Endometrial microvascular endothelial cells (primary cell): ENCODE data around the gene MUTYH. TPM values are rescaled to one million over a fixed set of nuclear protein-coding genes. Genes with fewer than 3 reads are reported as not detected.

ENCODE experiments used
- in situ Hi-C: cut with HindIII; loops from 2 replicates; pipeline ENCODE4 v1.10.0; 2017; ENCODE audit warnings: low sequenced_read_pairs, low pct_unique_long_range_greater_than_20kb; ENCODE audit errors: inconsistent ontology term
- total RNA-seq: library from RNA; depleted of rRNA; stranded (reverse); fragments of >200 nt; gene quantifications from one replicate; pipeline ENCODE4 v1.2.3, GENCODE V29; 2015; ENCODE audit errors: inconsistent ontology term

MUTYH gene
- total RNA-seq, 1 donor from 2014 or later: 15.2 TPM

GRCh38 chr1:45354838-45355237 is 14.6 kb upstream of the MUTYH start:
- in situ Hi-C loops: no loop called here

- in situ Hi-C loops: no loop called here
Observed at GRCh38 chr1:45353685-45354084, 13.4 kb upstream of the MUTYH start.

- in situ Hi-C loops: no loop called here
Observed at GRCh38 chr1:45351508-45351907, 11.3 kb upstream of the MUTYH start.

- in situ Hi-C loops: no loop called here
Observed at GRCh38 chr1:45348966-45349677, 8.9 kb upstream of the MUTYH start.

GRCh38 chr1:45348609-45348965 is 8.3 kb upstream of the MUTYH start:
- in situ Hi-C loops: no loop called here

- in situ Hi-C loops: no loop called here
Observed at GRCh38 chr1:45348020-45348419, 7.8 kb upstream of the MUTYH start.

- in situ Hi-C loops: no loop called here
Observed at GRCh38 chr1:45346473-45346872, 6.2 kb upstream of the MUTYH start.

GRCh38 chr1:45345014-45345413 is 4.8 kb upstream of the MUTYH start:
- in situ Hi-C loops: no loop called here

GRCh38 chr1:45344499-45344898 is 4.3 kb upstream of the MUTYH start:
- in situ Hi-C loops: no loop called here

- in situ Hi-C loops: no loop called here
Observed at GRCh38 chr1:45340816-45341466, 701 bp upstream of the MUTYH start.

- in situ Hi-C loops: no loop called here
Observed at GRCh38 chr1:45337630-45338325, 2.5 kb downstream of the MUTYH start.

- in situ Hi-C loops: no loop called here
Observed at GRCh38 chr1:45335855-45336324, 4.3 kb downstream of the MUTYH start.

GRCh38 chr1:45334308-45335245 is 5.7 kb downstream of the MUTYH start:
- in situ Hi-C loops: no loop called here

GRCh38 chr1:45332346-45332720 is 7.9 kb downstream of the MUTYH start:
- in situ Hi-C loops: no loop called here

- in situ Hi-C loops: no loop called here
Observed at GRCh38 chr1:45331436-45332345, 8.5 kb downstream of the MUTYH start.

GRCh38 chr1:45329445-45329844 is 10.8 kb downstream of the MUTYH start:
- in situ Hi-C loops: no loop called here

- in situ Hi-C loops: no loop called here
Observed at GRCh38 chr1:45328680-45329079, 11.6 kb downstream of the MUTYH start.
